Amniotic stem cell (primary cell): ENCODE results near the gene KRTAP9-4.
"Not testable (repeated sequence)": the region's sequence is repeated elsewhere in the genome, so short reads cannot be mapped to it uniquely, and the experiment has no call there.

ENCODE experiments used
- DNase-seq: peaks from one replicate; lab custom pipeline; 2025; lab: John Stamatoyannopoulos, UW

Gene KRTAP9-4, protein sequence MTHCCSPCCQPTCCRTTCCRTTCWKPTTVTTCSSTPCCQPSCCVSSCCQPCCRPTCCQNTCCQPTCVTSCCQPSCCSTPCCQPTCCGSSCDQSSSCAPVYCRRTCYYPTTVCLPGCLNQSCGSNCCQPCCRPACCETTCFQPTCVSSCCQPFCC

DNA sequence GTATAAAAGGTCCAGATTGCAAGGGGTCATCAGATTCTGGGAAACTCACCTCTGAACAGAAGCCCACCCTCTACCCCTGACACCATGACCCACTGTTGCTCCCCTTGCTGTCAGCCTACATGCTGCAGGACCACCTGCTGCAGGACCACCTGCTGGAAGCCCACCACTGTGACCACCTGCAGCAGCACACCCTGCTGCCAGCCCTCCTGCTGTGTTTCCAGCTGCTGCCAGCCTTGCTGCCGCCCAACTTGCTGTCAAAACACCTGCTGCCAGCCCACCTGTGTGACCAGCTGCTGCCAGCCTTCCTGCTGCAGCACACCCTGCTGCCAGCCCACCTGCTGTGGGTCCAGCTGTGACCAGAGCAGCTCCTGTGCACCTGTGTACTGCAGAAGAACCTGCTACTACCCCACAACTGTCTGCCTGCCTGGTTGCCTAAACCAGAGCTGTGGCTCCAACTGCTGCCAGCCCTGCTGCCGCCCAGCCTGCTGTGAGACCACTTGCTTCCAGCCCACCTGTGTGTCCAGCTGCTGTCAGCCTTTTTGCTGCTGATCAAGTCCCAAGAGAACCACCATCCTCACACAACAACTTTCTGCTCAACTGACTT lies at the start of gene KRTAP9-4:
Gene KRTAP9-4, plus strand, starts transcription at position 51 of the 604 bp plus-strand sequence. Its CDS starts 34 bp downstream, at position 85.
- not testable (repeated sequence) for DNase-seq

DNA sequence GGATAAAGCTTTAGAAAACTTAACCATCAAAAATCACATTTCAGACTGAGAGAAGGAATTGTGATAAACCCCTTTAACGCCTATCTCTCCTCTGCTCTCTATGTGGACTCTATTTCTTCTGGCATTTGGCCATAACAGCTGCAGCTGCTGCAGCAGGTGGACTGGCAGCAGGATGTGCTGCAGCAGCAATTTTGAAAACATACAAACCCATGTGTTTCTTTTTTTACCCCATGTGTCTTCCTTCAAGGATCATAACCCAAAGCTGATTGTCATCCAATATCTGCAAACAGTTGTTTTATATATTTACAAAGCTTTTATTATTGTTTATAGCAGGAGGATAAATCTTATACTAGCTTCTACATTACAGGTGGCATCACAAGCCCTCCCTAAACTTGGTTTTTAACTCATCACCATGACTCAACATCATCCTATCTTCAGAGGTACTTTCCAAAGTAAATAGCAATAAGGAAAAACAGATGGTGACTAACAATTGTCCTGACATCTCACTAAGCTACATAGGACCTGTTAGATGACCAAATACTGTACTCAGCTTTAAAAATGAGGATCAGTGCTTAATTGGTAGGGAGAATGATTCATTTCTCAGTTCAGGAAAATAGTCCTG lies 37.5 kb upstream of the KRTAP9-4 start:
- DNase-seq: peak; percentile 3

DNA sequence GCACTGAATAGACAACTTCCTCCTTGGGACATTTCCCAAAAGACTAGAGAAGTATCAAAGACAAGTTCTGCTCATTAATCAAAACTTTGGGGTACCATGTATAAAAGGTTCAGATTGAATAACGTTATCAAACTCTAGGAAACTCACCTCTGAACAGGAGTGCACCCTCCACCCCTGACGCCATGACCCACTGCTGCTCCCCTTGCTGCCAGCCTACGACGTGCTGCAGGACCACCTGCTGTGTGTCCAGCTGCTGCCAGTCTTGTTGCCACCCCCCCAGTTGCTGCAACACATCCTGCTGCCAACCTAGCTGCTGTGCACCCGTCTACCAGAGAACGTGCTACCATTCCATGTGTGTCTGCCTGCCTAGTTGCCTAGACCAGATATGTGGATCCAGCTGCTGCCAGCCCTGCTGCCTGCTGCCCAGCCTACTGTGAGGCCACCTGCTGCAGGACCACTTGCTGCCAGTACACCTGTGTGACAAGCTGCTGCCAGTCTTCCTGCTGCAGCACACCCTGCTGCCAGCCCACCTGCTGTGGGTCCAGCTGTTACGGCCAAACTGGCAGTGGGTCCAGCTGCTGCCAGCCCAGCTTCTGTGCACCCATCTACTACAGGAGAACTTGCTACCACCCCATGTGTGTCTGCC lies 36.8 kb upstream of the KRTAP9-4 start:
- no peak for DNase-seq

DNA sequence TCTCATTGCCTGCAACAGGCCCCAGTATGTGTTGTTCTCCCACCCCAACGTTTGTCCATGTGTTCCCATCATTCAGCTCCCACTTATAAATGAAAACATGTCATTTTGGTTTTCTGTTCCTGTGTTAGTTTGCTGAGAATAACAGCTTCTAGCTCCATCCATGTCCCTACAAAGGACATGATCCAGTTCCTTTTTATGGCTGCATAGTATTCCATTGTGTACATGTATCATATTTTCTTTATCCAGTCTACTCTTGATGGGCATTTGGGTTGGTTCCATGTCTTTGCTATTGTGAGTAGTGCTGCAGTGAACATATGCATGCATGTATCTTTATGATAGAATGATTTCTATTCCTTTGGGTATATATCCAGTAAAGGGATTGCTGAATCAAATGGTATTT lies 33.8 kb upstream of the KRTAP9-4 start:
- DNase-seq: no peak

DNA sequence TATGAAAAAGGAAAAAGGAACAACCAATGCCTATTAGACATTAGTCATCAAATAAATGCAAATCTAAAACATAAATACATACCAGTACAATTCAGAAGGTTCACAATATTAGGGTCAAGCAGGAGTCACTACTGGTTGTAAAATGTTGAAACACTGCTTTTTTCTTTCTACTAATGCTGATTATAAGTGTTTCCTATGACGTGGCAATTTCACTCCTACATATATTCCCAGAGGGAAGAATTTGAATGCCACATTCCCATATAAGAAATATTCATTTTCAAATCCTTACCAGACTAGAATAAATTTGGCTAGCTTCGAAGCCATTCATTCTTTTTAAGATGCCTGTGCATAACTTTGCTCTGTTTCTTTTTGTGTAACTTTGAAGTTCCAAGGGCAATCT lies 25.7 kb upstream of the KRTAP9-4 start:
- no peak for DNase-seq

DNA sequence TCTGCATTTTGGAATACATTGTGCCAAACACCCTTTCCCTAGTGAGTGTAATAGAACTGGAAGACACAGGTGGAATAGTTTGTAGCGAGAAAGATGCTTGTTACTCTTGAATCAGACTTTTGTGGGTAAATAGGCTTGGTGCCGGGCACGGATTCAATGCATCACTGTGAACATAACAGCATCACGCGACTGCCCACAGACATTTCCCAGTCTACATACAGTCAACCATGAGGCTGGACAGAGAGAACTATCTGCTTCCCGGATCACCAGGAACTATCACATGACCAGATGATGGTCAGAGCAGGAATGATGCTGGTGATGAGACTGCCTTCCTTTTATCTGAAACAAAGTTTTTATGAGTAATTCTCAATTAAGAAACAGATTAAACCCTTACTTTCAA lies 23.4 kb upstream of the KRTAP9-4 start:
- no peak for DNase-seq

DNA sequence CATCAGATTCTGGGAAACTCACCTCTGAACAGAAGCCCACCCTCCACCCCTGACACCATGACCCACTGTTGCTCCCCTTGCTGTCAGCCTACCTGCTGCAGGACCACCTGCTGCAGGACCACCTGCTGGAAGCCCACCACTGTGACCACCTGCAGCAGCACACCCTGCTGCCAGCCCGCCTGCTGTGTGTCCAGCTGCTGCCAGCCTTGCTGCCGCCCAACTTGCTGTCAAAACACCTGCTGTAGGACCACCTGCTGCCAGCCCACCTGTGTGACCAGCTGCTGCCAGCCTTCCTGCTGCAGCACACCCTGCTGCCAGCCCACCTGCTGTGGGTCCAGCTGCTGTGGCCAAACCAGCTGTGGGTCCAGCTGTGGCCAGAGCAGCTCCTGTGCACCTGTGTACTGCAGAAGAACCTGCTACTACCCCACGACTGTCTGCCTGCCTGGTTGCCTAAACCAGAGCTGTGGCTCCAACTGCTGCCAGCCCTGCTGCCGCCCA lies 22.8 kb upstream of the KRTAP9-4 start, which contains the start of gene KRTAP9-2:
Gene KRTAP9-2, plus strand, starts transcription at position 51 of the 498 bp plus-strand sequence. Its CDS starts 7 bp downstream, at position 58.
- DNase-seq: not testable (repeated sequence)

DNA sequence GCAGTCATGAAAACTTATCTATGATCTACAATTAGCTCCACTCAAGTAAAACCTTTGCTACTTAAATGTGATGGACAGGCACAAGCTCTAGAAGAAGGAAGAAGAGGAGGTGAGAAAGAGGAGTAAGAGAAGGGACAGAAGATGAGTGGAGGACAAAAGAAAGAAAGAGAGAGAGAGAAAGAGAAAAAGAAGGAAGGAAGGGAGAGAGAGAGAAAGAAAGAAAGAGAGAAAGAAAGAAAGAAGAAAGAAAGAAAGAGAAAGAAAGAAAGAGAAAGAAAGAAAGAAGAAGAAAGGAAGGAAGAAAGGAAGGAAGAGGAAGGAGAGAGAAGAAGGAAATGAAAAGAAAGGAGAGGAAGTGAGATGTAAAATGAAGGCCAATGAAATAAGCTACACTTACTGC lies 19.4 kb upstream of the KRTAP9-4 start:
- DNase-seq: no peak

DNA sequence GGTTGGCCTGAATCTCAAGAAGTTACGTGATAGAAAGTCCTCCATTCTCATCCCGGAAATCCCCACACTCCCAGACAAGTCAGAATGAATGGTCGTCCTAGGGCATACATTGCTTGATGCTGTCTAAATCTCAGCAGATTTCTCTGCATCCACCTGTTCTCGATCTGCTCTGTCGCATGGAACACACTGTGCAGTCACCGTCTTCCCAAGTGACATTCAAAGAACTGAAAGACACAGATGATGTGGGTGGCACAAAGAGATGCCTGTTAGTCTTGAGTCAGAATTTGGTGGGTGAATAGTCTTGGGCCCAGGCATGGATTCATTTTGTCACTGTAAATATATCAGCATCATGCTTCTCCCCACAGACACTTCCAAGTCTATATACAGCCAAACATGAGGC lies 17.8 kb upstream of the KRTAP9-4 start:
- DNase-seq: no peak

DNA sequence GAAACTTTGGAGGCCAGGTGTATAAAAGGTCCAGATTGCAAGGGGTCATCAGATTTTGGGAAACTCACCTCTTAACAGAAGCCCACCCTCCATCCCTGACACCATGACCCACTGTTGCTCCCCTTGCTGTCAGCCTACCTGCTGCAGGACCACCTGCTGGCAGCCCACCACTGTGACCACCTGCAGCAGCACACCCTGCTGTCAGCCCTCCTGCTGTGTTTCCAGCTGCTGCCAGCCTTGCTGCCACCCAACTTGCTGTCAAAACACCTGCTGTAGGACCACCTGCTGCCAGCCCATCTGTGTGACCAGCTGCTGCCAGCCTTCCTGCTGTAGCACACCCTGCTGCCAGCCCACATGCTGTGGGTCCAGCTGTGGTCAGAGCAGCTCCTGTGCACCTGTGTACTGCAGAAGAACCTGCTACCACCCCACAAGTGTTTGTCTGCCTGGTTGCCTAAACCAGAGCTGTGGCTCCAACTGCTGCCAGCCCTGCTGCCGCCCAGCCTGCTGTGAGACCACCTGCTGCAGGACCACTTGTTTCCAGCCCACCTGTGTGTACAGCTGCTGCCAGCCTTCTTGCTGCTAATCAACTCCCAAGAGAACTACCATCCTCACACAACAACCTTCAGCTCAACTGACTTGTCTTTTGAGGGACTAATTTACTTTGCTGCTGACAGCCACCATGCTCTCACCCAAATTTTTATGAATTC lies 16.9 kb upstream of the KRTAP9-4 start, which contains the start of gene KRTAP9-3:
Gene KRTAP9-3, plus strand, starts transcription at position 51 of the 707 bp plus-strand sequence. Its CDS starts 53 bp downstream, at position 104.
- DNase-seq: not testable (repeated sequence)

DNA sequence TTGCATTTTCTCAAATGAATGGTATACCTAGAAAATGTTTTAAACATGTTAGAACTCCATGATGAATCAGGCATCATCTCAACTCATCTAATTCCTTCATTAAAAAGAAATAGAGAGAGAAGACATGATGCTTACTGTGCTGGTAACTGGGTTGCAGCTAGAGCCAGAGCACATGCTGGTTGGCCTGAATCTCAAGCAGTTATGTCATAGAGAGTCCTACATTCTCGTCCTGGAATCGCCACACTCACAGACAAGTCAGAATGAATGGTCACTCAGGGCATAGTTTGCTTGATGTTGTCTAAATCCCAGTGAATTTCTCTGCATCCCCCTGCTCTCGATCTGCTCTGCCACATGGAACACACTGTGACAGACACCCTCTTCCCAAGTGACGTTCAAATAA lies 12.4 kb upstream of the KRTAP9-4 start:
- not testable (repeated sequence) for DNase-seq

DNA sequence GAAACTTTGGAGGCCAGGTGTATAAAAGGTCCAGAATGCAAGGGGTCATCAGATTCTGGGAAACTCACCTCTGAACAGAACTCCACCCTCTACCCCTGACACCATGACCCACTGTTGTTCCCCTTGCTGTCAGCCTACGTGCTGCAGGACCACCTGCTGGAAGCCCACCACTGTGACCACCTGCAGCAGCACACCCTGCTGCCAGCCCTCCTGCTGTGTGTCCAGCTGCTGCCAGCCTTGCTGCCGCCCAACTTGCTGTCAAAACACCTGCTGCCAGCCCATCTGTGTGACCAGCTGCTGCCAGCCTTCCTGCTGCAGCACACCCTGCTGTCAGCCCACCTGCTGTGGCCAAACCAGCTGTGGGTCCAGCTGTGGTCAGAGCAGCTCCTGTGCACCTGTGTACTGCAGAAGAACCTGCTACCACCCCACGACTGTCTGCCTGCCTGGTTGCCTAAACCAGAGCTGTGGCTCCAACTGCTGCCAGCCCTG lies 11.5 kb upstream of the KRTAP9-4 start, which contains the start of gene KRTAP9-8:
Gene KRTAP9-8, plus strand, starts transcription at position 51 of the 489 bp plus-strand sequence. Its CDS starts 53 bp downstream, at position 104.
- DNase-seq: not testable (repeated sequence)

DNA sequence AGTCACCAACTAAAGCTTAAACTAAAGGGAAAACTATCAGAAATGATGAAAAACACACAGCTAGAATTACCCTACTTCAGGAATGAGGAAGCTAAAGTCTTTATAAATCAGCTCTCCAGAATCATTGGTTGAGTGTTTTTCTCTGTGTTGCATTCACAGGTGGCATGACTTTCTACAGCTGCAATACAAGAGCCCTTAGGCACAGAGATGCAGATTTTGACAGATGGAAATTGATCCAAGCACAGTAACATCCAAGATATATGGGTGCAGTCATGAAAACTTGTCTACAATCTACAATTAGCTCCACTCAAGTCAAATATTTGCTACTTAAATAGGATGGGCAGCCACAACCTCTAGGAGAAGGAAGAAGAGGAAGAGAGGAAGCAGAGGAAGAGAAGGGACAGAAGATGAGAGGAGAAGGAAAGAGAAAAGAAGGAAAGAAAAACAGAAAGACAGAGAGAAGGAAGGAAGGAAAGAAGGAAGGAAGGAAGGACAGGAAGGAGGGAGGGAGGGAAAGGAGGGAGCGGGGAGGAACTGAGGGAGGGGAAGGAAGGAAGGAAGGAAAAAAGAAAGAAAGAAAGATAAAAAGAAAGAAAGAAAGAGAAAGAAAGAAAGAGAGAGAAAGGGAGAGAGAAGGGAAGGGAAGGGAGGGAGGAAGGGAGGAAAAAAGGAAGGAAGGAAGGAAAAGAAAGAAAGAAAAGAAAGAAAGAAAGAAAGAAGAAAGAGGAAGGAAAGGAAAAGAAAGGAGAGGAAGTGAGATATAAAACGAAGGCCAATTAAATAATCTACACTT lies 2.3 kb upstream of the KRTAP9-4 start:
- DNase-seq: not testable (repeated sequence)

DNA sequence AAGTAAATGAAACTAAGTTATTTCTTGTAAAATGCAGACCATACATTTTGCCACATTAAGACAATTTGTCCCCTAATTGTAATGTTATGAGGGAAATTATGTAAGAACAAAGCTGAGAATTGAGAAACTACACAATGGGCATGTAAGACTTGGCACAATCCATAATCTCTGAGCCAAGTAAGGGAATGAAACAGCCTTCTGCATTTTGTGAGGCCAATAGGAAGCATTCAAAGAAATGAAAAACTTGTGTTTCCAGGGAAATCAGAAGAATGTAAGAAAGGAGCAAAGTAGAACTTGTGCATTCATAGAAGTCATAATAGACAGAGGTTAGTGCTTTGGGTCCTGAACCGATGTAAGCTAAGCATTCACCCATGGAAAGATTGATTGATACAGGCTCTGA lies 1.8 kb downstream of the KRTAP9-4 start:
- no peak for DNase-seq

DNA sequence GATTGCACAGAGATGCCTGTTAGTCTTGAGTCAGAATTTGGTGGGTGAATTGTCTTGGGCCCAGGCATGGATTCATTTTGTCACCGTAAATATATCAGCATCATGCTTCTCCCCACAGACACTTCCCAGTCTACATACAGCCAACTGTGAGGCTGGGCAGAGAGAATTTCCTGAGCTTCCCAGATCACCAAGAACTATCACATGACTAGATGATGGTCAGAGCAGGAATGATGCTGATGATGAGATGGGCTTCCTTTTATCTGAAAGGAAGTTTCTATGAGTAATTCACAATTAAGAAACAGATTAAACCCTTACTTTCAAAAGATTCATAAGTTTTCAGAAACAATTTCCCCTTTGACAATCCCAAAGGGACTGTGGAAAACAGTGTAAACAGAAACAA lies 5.4 kb downstream of the KRTAP9-4 start:
- DNase-seq: no peak

DNA sequence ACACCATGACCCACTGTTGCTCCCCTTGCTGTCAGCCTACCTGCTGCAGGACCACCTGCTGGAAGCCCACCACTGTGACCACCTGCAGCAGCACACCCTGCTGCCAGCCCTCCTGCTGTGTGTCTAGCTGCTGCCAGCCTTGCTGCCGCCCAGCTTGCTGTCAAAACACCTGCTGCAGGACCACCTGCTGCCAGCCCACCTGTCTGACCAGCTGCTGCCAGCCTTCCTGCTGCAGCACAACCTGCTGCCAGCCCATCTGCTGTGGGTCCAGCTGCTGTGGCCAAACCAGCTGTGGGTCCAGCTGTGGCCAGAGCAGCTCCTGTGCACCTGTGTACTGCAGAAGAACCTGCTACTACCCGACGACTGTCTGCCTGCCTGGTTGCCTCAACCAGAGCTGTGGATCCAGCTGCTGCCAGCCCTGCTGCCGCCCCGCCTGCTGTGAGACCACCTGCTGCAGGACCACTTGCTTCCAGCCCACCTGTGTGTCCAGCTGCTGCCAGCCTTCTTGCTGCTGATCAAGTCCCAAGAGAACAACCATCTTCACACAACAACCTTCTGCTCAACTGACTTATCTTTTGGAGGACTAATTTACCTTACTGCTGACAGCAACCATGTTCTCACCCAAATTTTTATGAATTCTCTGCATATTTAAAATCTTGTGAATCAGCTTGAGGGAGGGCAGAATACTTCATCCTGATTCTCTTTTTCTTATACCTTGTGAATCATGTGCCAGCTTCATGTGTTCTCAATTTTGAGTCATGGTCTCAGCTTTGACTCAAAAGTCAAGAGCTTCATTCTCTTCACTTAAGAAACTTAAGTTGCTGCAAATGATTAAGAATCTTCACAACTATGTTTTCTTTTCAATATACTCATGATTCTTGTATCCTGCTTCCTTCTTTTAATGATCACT lies 6.1 kb downstream of the KRTAP9-4 start, which contains the start of gene KRTAP9-9:
Gene KRTAP9-9, plus strand, starts transcription at position 4 of the 910 bp plus-strand sequence.
- not testable (repeated sequence) for DNase-seq

DNA sequence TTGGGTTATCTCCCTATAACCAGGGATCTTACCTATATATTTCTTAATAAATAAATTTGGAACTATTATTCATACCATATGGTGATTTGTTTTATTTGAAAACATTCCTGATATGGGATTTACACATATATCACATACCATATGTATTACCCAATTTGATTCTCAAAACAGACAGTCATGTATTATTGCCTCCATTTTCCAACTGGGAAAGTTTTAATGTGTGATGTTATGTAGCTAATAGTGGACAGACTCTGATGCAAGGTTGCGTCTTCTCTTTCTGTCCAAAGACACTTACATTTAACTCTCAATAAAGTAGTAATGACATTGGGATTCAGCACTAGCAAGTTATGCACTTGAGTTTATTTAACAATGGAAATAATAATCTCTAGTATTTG lies 6.8 kb downstream of the KRTAP9-4 start:
- no peak for DNase-seq

DNA sequence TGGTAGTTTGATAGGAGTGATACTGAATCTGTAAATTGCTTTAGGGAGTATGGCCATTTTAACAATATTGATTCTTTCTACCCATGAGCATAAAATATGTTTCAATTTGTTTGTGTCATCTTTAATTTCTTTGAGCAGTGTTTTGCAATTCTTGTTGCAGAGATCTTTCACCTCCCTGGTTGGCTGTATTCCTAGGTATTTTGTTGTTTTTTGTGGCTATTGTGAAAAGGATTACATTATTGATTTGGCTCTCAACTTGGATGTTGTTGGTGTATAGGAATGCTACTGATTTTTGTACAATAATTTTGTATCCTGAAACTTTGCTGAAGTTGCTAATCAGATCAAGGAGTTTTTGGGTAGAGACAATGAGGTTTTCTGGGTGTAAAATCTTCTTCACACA lies 8.9 kb downstream of the KRTAP9-4 start:
- DNase-seq: no peak

DNA sequence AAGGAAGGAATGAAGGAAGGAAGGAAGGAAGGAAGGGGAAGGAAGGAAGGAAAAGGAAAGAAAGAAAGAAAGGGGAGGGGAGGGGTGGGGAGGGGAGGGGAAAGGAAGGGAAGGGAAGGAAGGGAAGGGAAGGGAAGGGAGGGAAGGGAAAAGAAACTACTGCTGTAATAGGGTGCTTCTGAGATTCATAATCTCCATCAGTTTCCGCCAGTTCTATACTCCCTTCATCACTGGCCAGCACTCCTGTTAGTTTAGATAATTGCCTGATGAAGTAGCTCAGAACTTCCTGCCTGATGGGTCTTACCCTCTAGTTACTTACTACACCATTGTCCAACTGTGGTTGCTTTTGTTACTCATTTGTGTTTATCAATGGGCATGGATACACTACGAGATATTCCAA lies 13.7 kb downstream of the KRTAP9-4 start:
- no peak for DNase-seq

DNA sequence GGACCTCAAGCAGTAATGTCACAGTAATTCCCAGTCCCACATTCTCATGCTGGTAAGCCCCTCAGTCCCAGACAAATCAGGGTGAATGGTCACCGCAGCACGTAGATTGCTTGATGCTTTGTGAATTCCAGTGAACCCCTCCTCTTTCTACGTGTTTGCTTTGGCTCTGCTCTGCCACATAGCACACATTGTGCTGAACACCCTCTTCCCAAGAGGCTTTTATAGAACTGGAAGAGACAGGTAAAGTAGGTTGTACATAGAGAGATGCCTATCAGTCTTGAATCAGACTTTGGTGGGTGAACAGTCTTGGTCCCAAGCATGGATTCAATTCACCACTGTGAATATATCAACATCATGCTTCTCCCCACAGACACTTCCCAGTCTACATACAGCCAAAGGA lies 15.1 kb downstream of the KRTAP9-4 start:
- DNase-seq: no peak
